Stimulated activated effector memory CD8-positive, alpha-beta T cell treated with anti-CD3 and anti-CD28 coated beads, Interleukin-12 subunit alpha, Interleukin-12 subunit beta, amount 100 ng/mL, for 72 hours (primary cell): ENCODE results near the gene CBFA2T2.
"Not testable (repeated sequence)": the region's sequence is repeated elsewhere in the genome, so short reads cannot be mapped to it uniquely, and the experiment has no call there.

ENCODE experiments used
- ATAC-seq: fragments of 150-1000 bp; cut with Tn5 transposase; 2 replicates; pipeline ENCODE4 v1.10.0; 2021
- DNase-seq, 2 donors: peaks; one replicate each; pipeline ENCODE4 v3.0.0; 2021 to 2022; ENCODE audit warnings: low spot score in 2 of 2
- H3K27ac Mint-ChIP-seq: one replicate; pipeline ENCODE4 v1.8.0; 2022; ENCODE audit warnings: mild to moderate bottlenecking, mixed read lengths
- H3K36me3 Mint-ChIP-seq: one replicate; pipeline ENCODE4 v1.8.0; 2022; ENCODE audit warnings: mild to moderate bottlenecking, mixed read lengths
- H3K4me1 Mint-ChIP-seq: one replicate; pipeline ENCODE4 v1.8.0; 2022; ENCODE audit warnings: mixed read lengths
- H3K4me3 Mint-ChIP-seq: one replicate; pipeline ENCODE4 v1.8.0; 2022; ENCODE audit warnings: mild to moderate bottlenecking, mixed read lengths
- H3K9me3 Mint-ChIP-seq: one replicate; pipeline ENCODE4 v1.8.0; 2022; ENCODE audit warnings: mixed read lengths

Gene CBFA2T2

GRCh38 chr20:33463332-33464101, 26.4 kb upstream of the CBFA2T2 start:
- Mint-ChIP-seq H3K27ac (peak overlapping the region; percentile 87), H3K36me3 (no peaks in the 10 kb centered on the region)

GRCh38 chr20:33464759-33465158, 25.1 kb upstream of the CBFA2T2 start:
- H3K4me3 Mint-ChIP-seq, H3K9me3 Mint-ChIP-seq, ATAC-seq, H3K4me1 Mint-ChIP-seq, H3K36me3 Mint-ChIP-seq, DNase-seq: not testable (repeated sequence)
- H3K27ac Mint-ChIP-seq = peak overlapping the region; percentile 61

More at GRCh38 chr20:33463332-33464101, 26.4 kb upstream of the CBFA2T2 start:
- no peak overlapping the region for H3K4me3 Mint-ChIP-seq
- peaks cover 4% of the 10 kb centered on the region for H3K4me1 Mint-ChIP-seq
- no peaks in the 10 kb centered on the region for H3K9me3 Mint-ChIP-seq
- DNase-seq (no peak), ATAC-seq (no peak)

- H3K4me1 Mint-ChIP-seq = peaks cover 4% of the 10 kb centered on the region
These were observed 24.2 kb upstream of the CBFA2T2 start for GRCh38 chr20:33465481-33466302.

GRCh38 chr20:33466303-33466646, 23.6 kb upstream of the CBFA2T2 start:
- DNase-seq = no peak

More at GRCh38 chr20:33465481-33466302, 24.2 kb upstream of the CBFA2T2 start:
- H3K9me3 Mint-ChIP-seq = no peaks in the 10 kb centered on the region
- H3K36me3 Mint-ChIP-seq = no peaks in the 10 kb centered on the region
- no peak for DNase-seq
- no peak overlapping the region for H3K4me3 Mint-ChIP-seq
- no peak for ATAC-seq
- no peak overlapping the region for H3K27ac Mint-ChIP-seq

GRCh38 chr20:33470457-33470856, 19.4 kb upstream of the CBFA2T2 start:
- H3K4me3 Mint-ChIP-seq = no peak overlapping the region
- no peaks in the 10 kb centered on the region for H3K4me1 Mint-ChIP-seq
- no peak for ATAC-seq
- H3K36me3 Mint-ChIP-seq = no peaks in the 10 kb centered on the region
- H3K27ac Mint-ChIP-seq = peak overlapping the region; percentile 60
- no peak for DNase-seq
- H3K9me3 Mint-ChIP-seq = no peaks in the 10 kb centered on the region

More at GRCh38 chr20:33466303-33466646, 23.6 kb upstream of the CBFA2T2 start:
- Mint-ChIP-seq H3K9me3 (no peaks in the 10 kb centered on the region), H3K4me1 (no peaks in the 10 kb centered on the region), H3K36me3 (no peaks in the 10 kb centered on the region), H3K27ac (no peak overlapping the region), H3K4me3 (no peak overlapping the region)
- no peak for ATAC-seq

- Mint-ChIP-seq H3K4me3 (no peak overlapping the region), H3K4me1 (no peaks in the 10 kb centered on the region), H3K36me3 (no peaks in the 10 kb centered on the region), H3K9me3 (no peaks in the 10 kb centered on the region), H3K27ac (peak overlapping the region; percentile 60)
- DNase-seq (no peak), ATAC-seq (no peak)
These were observed 19.0 kb upstream of the CBFA2T2 start for GRCh38 chr20:33470866-33471265.

GRCh38 chr20:33472868-33473435, 16.9 kb upstream of the CBFA2T2 start:
- ATAC-seq = no peak
- H3K27ac Mint-ChIP-seq = no peak overlapping the region
- DNase-seq = no peak
- no peak overlapping the region for H3K4me3 Mint-ChIP-seq
- no peaks in the 10 kb centered on the region for H3K4me1 Mint-ChIP-seq
- no peaks in the 10 kb centered on the region for H3K36me3 Mint-ChIP-seq
- H3K9me3 Mint-ChIP-seq = no peaks in the 10 kb centered on the region

- H3K36me3 Mint-ChIP-seq = no peaks in the 10 kb centered on the region
These were observed 15.6 kb upstream of the CBFA2T2 start for GRCh38 chr20:33474097-33474873.

GRCh38 chr20:33474963-33475362, 14.9 kb upstream of the CBFA2T2 start:
- ATAC-seq = no peak
- Mint-ChIP-seq H3K9me3 (no peaks in the 10 kb centered on the region), H3K27ac (no peak overlapping the region)

More at GRCh38 chr20:33474097-33474873, 15.6 kb upstream of the CBFA2T2 start:
- ATAC-seq = no peak
- H3K4me3 Mint-ChIP-seq = no peak overlapping the region
- no peaks in the 10 kb centered on the region for H3K9me3 Mint-ChIP-seq
- H3K4me1 Mint-ChIP-seq = no peaks in the 10 kb centered on the region
- no peak for DNase-seq
- no peak overlapping the region for H3K27ac Mint-ChIP-seq

GRCh38 chr20:33475381-33476152, 14.3 kb upstream of the CBFA2T2 start:
- DNase-seq = no peak
- Mint-ChIP-seq H3K27ac (no peak overlapping the region), H3K4me1 (no peaks in the 10 kb centered on the region), H3K36me3 (no peaks in the 10 kb centered on the region), H3K9me3 (no peaks in the 10 kb centered on the region), H3K4me3 (no peak overlapping the region)
- no peak for ATAC-seq

More at GRCh38 chr20:33474963-33475362, 14.9 kb upstream of the CBFA2T2 start:
- no peaks in the 10 kb centered on the region for H3K36me3 Mint-ChIP-seq
- DNase-seq = no peak
- H3K4me3 Mint-ChIP-seq = no peak overlapping the region
- no peaks in the 10 kb centered on the region for H3K4me1 Mint-ChIP-seq

GRCh38 chr20:33477386-33478234, 12.3 kb upstream of the CBFA2T2 start:
- Mint-ChIP-seq H3K4me1 (no peaks in the 10 kb centered on the region), H3K4me3 (no peak overlapping the region), H3K9me3 (no peaks in the 10 kb centered on the region), H3K27ac (no peak overlapping the region), H3K36me3 (no peaks in the 10 kb centered on the region)
- DNase-seq (no peak), ATAC-seq (no peak)

GRCh38 chr20:33480048-33480447, 9.8 kb upstream of the CBFA2T2 start:
- Mint-ChIP-seq H3K36me3 (no peaks in the 10 kb centered on the region), H3K27ac (no peak overlapping the region), H3K4me3 (no peak overlapping the region), H3K9me3 (no peaks in the 10 kb centered on the region), H3K4me1 (no peaks in the 10 kb centered on the region)
- no peak for ATAC-seq
- no peak for DNase-seq

- Mint-ChIP-seq H3K4me3 (no peak overlapping the region), H3K9me3 (no peaks in the 10 kb centered on the region), H3K27ac (no peak overlapping the region), H3K36me3 (no peaks in the 10 kb centered on the region), H3K4me1 (no peaks in the 10 kb centered on the region)
- DNase-seq (no peak), ATAC-seq (no peak)
These were observed 8.4 kb upstream of the CBFA2T2 start for GRCh38 chr20:33481431-33481941.
